ENCODE data around the gene KCNMA1.

- TF ChIP-seq, protein P1, sequence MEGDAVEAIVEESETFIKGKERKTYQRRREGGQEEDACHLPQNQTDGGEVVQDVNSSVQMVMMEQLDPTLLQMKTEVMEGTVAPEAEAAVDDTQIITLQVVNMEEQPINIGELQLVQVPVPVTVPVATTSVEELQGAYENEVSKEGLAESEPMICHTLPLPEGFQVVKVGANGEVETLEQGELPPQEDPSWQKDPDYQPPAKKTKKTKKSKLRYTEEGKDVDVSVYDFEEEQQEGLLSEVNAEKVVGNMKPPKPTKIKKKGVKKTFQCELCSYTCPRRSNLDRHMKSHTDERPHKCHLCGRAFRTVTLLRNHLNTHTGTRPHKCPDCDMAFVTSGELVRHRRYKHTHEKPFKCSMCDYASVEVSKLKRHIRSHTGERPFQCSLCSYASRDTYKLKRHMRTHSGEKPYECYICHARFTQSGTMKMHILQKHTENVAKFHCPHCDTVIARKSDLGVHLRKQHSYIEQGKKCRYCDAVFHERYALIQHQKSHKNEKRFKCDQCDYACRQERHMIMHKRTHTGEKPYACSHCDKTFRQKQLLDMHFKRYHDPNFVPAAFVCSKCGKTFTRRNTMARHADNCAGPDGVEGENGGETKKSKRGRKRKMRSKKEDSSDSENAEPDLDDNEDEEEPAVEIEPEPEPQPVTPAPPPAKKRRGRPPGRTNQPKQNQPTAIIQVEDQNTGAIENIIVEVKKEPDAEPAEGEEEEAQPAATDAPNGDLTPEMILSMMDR (IDR thresholded peaks at IDR 0.05), result no peak
- TF ChIP-seq POLR2A (IDR thresholded peaks at IDR 0.05), result no peak
Measured at GRCh38 chr10:77320971-77321471, 316.6 kb downstream of the KCNMA1 start.
